AG10803 (cell line): ENCODE results near the gene PTPRM.
A peak's percentile ranks its signal among the peaks of the same experiment; 100 is the strongest.

Experiments used
- DNase-seq: peaks from one replicate; pipeline ENCODE4 v3.0.0; 2010; ENCODE audit warnings: low read depth
- H3K4me3 ChIP-seq: 2 replicates; pipeline ENCODE4 v1.5.1; 2011; ENCODE audit warnings: mild to moderate bottlenecking, low read length, control low read depth
- TF ChIP-seq, protein P1 (sequence below): conservative IDR thresholded peaks from 2 replicates; pipeline ENCODE4 v1.5.1; 2011; ENCODE audit warnings: mild to moderate bottlenecking, low read length, control low read depth, inconsistent platforms

The PTPRM gene

GRCh38 chr18:8235894-8236293, 668.8 kb downstream of the PTPRM start:
- H3K4me3 ChIP-seq = no peak overlapping the region
- no peak for DNase-seq
- TF ChIP-seq, protein P1, sequence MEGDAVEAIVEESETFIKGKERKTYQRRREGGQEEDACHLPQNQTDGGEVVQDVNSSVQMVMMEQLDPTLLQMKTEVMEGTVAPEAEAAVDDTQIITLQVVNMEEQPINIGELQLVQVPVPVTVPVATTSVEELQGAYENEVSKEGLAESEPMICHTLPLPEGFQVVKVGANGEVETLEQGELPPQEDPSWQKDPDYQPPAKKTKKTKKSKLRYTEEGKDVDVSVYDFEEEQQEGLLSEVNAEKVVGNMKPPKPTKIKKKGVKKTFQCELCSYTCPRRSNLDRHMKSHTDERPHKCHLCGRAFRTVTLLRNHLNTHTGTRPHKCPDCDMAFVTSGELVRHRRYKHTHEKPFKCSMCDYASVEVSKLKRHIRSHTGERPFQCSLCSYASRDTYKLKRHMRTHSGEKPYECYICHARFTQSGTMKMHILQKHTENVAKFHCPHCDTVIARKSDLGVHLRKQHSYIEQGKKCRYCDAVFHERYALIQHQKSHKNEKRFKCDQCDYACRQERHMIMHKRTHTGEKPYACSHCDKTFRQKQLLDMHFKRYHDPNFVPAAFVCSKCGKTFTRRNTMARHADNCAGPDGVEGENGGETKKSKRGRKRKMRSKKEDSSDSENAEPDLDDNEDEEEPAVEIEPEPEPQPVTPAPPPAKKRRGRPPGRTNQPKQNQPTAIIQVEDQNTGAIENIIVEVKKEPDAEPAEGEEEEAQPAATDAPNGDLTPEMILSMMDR = no peak

GRCh38 chr18:8238507-8238906, 671.4 kb downstream of the PTPRM start:
- no peak overlapping the region for H3K4me3 ChIP-seq
- peak; percentile 5 for DNase-seq
- TF ChIP-seq, protein P1 = no peak

GRCh38 chr18:8241731-8242130, 674.6 kb downstream of the PTPRM start:
- H3K4me3 ChIP-seq = no peak overlapping the region
- DNase-seq = no peak
- TF ChIP-seq, protein P1 = no peak

DNA sequence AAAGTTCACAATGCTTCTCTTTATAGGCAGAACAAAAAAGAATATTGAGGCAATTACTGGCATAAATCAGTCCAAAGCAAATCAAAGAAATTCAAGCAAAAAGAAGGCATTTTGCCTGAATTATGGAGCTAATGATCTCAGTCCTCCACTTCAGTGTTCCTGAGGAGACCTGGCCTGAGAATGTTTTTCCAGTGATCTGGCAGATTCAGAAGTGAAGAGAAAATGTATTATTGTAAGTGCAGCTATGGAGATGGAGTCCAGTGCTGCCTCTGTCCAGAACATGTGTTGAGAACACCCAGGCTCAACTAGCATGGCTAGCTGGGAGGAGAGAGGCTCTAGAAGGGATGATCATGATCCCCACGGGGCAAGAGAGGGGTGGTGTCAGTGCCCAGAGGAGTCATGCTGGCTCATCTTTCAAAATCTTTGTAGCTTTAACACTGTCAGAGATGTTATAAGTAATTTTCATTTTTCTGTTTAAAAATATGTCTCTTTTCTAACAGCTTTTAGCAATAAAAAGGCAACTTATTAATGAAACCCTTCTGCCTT, 675.1 kb downstream of the PTPRM start:
- no peak for DNase-seq
- H3K4me3 ChIP-seq = no peak overlapping the region
- TF ChIP-seq, protein P1 = no peak

DNA sequence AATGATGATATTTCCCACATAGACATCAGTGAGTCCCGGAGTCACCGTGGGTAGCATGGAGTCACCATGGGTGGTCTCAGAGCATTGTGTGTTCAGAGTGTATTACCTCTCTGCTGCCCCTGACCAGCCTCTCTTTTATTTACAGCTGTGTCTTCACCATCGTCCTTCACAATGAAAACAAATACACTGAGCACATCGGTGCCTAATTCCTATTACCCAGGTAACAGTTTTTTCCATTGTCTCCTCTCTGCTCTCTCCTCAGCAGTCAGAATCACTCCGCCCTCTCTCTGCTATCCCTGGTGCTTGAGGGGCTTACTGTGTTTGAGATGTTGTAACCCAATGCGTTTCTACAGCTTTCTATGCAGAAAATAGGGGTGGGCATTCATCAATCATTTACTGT, 680.6 kb downstream of the PTPRM start:
- no peak for DNase-seq

DNA sequence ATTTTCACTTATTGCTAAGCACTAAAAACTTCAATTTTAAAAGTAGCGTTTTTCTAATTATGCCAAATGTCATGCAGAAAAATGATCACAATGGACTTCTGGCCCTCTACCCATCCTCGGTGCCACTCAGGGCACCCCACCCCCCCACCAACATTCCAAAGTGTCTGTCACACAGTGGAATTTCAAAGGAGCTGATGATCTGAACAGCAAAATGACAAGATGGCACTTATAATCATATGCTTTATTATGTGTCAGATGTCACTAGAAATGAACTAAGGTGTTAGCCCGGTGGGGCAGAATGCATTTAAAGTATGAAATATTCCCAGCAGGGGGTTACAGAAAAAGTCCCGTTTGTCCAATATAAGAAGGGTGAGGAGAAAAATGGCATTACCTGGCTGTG, 681.5 kb downstream of the PTPRM start:
- TF ChIP-seq, protein P1 = no peak
- DNase-seq = no peak
- H3K4me3 ChIP-seq = no peak overlapping the region

More for the DNA sequence above, 680.6 kb downstream of the PTPRM start:
- no peak overlapping the region for H3K4me3 ChIP-seq
- TF ChIP-seq, protein P1 = no peak

DNA sequence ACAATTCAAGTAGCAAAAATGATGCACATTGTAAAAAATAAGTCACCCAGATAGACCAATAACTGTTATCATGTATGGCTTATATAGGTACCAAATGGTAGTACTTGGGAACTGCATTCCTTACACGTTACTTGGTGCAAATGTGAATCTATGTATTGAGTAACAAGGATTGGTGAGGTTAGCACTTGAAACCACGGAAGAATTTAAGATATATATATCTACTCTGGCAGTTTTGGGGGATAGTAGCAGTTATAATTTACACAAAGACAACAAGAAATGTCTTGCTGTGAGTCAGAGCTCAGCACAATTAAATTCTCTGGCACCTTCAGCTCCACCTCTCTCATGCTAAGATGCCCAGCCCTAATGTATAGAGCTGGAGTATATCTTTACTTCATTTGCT, 682.7 kb downstream of the PTPRM start:
- no peak for DNase-seq
- no peak overlapping the region for H3K4me3 ChIP-seq
- TF ChIP-seq, protein P1 = no peak
